ENCODE results near the gene DNM2. TPM values are rescaled to one million over a fixed set of nuclear protein-coding genes. Genes with fewer than 3 reads are reported as not detected.
"Not testable (repeated sequence)": the region's sequence is repeated elsewhere in the genome, so short reads cannot be mapped to it uniquely, and the experiment has no call there.

DNM2 gene
- polyA plus RNA-seq, 2 donors: 68.4 to 87.9 TPM

DNA sequence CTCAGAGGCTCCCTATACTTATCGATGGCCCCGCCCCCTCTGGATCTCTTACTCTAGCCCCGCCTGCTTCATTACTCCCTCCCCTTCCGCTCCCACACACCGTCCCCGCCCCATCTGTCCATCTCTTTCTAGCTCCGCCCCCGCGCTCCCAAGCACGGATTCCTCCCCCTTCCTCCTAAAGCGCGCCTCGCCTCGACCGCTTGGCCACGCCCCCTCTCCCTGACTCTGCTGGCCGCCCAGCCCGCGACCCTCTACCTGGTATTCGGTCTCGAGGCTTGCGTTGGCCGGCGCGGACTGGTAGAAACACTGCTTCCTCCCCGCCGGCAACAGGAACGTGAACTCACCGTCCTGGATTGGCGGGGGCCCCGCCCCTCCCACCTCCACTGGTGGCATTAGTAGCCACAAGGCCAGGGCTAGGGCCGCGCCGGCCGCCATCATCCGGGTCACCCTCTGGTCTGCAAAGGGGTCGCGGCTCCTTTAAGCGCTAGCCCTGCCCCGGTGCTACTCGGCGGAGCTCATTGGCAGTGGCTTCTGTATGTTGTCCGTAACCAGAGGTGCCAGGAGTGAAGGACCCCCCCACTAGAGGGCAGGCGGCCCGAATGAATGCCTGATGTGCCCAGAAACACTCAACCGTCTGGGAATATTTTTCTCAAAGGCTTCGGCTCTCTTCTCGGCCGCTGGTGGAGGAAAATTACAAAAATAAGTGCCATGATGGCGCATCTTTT lies 118.0 kb downstream of the DNM2 start, which contains the start of gene TMED1:
Gene TMED1 (minus strand): TSS at position 459 of the 725 bp plus-strand sequence. CDS start 21 bp downstream, at position 438.
- peaks cover 0 to 5% of the 10 kb centered on the region in 2 donors for H3K9me3 ChIP-seq (ENCODE audit: control insufficient read depth in 2 of 2, insufficient read depth in 1 of 2, low read depth in 1 of 2, low read length in 1 of 2)
- H3K27ac ChIP-seq (ENCODE audit: low read depth in 2 of 2, low read length in 1 of 2): peak within 1 kb of the TSS; percentile 98 to 99
- WGBS, 2 donors: 1% methylated on average over 50 of the region's 50 CpGs
- H3K36me3 ChIP-seq (ENCODE audit: control insufficient read depth in 2 of 2, insufficient read depth in 2 of 2, low read length in 1 of 2): peaks cover 4 to 17% of the 10 kb centered on the region in 2 donors
- peaks cover 5 to 7% of the 10 kb centered on the region in 2 donors for H3K4me1 ChIP-seq (ENCODE audit: control insufficient read depth in 2 of 2, insufficient read depth in 2 of 2, low read length in 1 of 2)
- H3K4me3 ChIP-seq (ENCODE audit: low read depth in 1 of 2, low read length in 2 of 2): peak within 1 kb of the TSS; percentile 61 to 77
- H3K27me3 ChIP-seq (ENCODE audit: control insufficient read depth in 1 of 2, insufficient read depth in 2 of 2, low read length in 2 of 2): no peaks in the 10 kb centered on the region

DNA sequence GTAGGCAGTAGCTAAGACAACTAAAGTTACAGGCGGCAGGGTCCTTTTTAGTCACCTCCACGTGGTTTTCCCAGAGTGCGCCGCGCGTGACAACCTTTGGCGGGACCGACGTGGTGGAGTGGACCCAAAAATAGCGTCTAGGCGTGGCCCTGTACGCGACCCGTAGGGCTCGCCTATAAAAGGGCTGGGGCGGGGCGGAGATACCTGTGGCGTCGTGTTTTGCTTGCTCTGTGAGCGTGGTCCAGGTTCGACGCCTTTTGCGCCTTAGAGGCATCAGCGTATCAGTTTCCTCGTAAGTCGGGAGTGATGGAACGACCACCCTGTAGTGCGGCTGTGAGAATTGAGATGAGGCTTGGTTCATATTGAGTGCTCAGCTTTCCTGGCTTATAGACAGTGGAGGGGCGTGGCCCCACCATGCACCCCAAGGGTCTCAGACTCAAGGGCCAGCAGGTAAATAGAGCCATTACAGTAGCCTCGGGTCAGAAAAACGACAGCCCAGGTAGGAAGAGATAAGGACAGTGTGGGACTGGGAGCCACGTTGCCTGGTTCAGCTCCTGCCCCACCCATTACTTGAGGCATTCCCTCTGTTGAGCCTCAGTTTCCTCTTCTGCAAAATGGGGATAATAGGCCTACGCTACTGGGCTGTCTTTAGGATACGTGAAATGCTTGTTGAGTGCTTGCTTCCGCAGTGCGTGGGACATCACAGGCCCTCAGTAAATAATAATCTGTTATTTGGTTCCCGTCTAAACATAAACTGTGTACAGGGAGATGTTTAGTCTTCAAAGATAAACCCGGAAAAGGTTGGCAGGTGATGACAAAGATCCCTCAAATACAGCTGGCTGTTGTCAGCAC lies 118.8 kb downstream of the DNM2 start:
- peaks cover 4 to 13% of the 10 kb centered on the region in 2 donors for H3K36me3 ChIP-seq (ENCODE audit: control insufficient read depth in 2 of 2, insufficient read depth in 2 of 2, low read length in 1 of 2)
- peak overlapping the region; percentile 98 to 99 for H3K27ac ChIP-seq (ENCODE audit: low read depth in 2 of 2, low read length in 1 of 2)
- no peaks in the 10 kb centered on the region for H3K27me3 ChIP-seq (ENCODE audit: control insufficient read depth in 1 of 2, insufficient read depth in 2 of 2, low read length in 2 of 2)
- peaks cover 0 to 5% of the 10 kb centered on the region in 2 donors for H3K9me3 ChIP-seq (ENCODE audit: control insufficient read depth in 2 of 2, insufficient read depth in 1 of 2, low read depth in 1 of 2, low read length in 1 of 2)
- peak overlapping the region; percentile 17 to 61 for H3K4me3 ChIP-seq (ENCODE audit: low read depth in 1 of 2, low read length in 2 of 2)
- peaks cover 5 to 7% of the 10 kb centered on the region in 2 donors for H3K4me1 ChIP-seq (ENCODE audit: control insufficient read depth in 2 of 2, insufficient read depth in 2 of 2, low read length in 1 of 2)
- 35 to 38% methylated on average over 38 of the region's 38 CpGs for WGBS, 2 donors

DNA sequence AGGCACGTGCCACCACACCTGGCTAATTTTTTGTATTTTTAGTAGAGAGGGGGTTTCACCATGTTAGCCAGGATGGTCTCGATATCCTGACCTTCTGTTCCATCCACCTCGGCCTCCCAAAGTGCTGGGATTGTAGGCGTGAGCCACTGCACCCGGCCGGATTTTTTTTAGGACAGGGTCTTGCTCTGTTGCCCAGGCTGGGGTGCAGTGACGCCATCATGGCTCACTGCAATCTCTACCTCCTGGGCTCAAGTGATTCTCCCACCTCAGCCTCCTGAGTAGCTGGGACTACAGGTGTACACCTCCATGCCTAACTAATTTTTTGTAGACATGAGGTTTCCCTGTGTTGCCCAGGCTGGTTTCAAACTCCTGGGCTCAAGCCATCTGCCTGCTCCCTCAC lies 119.8 kb downstream of the DNM2 start:
- not testable (repeated sequence) for H3K27ac ChIP-seq (ENCODE audit: low read depth in 2 of 2, low read length in 1 of 2); H3K4me3 ChIP-seq (ENCODE audit: low read depth in 1 of 2, low read length in 2 of 2); H3K4me1 ChIP-seq (ENCODE audit: control insufficient read depth in 2 of 2, insufficient read depth in 2 of 2, low read length in 1 of 2); H3K36me3 ChIP-seq (ENCODE audit: control insufficient read depth in 2 of 2, insufficient read depth in 2 of 2, low read length in 1 of 2); H3K27me3 ChIP-seq (ENCODE audit: control insufficient read depth in 1 of 2, insufficient read depth in 2 of 2, low read length in 2 of 2); H3K9me3 ChIP-seq (ENCODE audit: control insufficient read depth in 2 of 2, insufficient read depth in 1 of 2, low read depth in 1 of 2, low read length in 1 of 2)
- WGBS, 2 donors: 95 to 97% methylated on average over 7 of the region's 7 CpGs

DNA sequence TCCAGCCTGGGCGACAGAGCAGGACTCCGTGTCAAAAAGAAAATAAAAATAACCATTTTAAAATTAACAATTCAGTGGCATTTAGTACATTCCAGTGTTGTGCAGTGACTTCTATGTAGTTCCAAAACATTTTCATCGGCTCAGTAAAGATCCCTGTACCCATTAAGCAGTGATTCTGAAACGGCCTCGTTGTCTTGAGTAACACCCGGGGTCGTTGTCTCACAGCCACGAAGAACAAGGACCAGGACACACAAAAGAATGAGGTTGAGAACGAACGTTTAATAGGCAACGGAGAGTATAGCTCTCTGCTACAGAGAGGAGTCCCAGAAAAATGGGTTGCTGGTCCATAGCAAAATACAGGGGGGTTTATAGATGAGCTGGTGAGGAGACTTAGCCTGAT lies 120.5 kb downstream of the DNM2 start:
- 86 to 87% methylated on average over 11 of the region's 11 CpGs for WGBS, 2 donors
- Histone ChIP-seq H3K27ac (ENCODE audit: low read depth in 2 of 2, low read length in 1 of 2) (no peak overlapping the region), H3K4me3 (ENCODE audit: low read depth in 1 of 2, low read length in 2 of 2) (no peak overlapping the region), H3K36me3 (ENCODE audit: control insufficient read depth in 2 of 2, insufficient read depth in 2 of 2, low read length in 1 of 2) (no peaks in the 10 kb centered on the region), H3K27me3 (ENCODE audit: control insufficient read depth in 1 of 2, insufficient read depth in 2 of 2, low read length in 2 of 2) (no peaks in the 10 kb centered on the region), H3K9me3 (ENCODE audit: control insufficient read depth in 2 of 2, insufficient read depth in 1 of 2, low read depth in 1 of 2, low read length in 1 of 2) (peaks cover 0 to 5% of the 10 kb centered on the region in 2 donors), H3K4me1 (ENCODE audit: control insufficient read depth in 2 of 2, insufficient read depth in 2 of 2, low read length in 1 of 2) (peaks cover 5 to 7% of the 10 kb centered on the region in 2 donors)

DNA sequence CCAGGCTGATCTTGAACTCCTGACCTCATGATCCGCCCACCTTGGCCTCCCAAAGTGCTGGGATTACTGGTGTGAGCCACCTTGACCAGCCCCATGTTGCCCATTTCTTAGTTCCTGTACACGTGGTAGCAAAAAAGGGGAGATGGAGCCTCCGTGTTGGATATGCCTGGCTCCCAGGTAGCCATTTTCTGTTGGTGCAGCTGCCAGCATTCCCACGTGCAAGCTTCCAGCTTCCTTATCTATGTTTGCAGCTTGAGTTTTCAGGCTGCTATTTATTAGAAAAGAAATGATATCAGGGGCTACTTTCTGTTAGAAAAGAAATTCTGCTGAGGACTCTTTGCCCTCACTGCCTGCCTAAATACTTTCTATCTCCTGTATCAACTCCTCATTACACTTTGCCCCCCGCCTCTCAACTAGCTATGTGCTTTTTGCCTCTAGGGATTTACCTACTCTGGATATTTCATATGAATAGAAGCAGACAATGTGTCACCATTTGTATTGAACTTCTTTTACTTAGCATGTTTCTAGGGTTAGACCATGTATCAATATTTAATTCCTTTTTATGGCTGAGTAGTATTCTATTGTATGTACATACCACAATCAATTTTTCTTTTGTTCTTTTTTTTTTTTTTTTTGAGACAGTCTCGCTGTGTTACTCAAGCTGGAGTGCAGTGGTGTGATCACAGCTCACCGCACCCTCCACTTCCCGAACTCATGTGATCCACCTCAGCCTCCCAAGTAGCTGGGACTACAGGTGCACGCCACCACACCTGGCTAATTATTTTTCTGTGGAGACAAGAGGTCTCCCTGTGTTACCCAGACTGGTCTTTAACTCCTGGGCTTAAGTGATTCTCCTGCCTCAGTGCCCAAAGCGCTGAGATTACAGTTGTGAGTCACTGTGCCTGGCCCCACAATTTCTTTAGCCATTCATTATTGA lies 121.5 kb downstream of the DNM2 start:
- Histone ChIP-seq H3K27ac (ENCODE audit: low read depth in 2 of 2, low read length in 1 of 2) (no peak overlapping the region), H3K36me3 (ENCODE audit: control insufficient read depth in 2 of 2, insufficient read depth in 2 of 2, low read length in 1 of 2) (no peaks in the 10 kb centered on the region), H3K9me3 (ENCODE audit: control insufficient read depth in 2 of 2, insufficient read depth in 1 of 2, low read depth in 1 of 2, low read length in 1 of 2) (peaks cover 0 to 5% of the 10 kb centered on the region in 2 donors), H3K4me1 (ENCODE audit: control insufficient read depth in 2 of 2, insufficient read depth in 2 of 2, low read length in 1 of 2) (peaks cover 5 to 7% of the 10 kb centered on the region in 2 donors), H3K27me3 (ENCODE audit: control insufficient read depth in 1 of 2, insufficient read depth in 2 of 2, low read length in 2 of 2) (no peaks in the 10 kb centered on the region), H3K4me3 (ENCODE audit: low read depth in 1 of 2, low read length in 2 of 2) (no peak overlapping the region)
- WGBS, 2 donors: 73 to 83% methylated on average over 10 of the region's 10 CpGs

DNA sequence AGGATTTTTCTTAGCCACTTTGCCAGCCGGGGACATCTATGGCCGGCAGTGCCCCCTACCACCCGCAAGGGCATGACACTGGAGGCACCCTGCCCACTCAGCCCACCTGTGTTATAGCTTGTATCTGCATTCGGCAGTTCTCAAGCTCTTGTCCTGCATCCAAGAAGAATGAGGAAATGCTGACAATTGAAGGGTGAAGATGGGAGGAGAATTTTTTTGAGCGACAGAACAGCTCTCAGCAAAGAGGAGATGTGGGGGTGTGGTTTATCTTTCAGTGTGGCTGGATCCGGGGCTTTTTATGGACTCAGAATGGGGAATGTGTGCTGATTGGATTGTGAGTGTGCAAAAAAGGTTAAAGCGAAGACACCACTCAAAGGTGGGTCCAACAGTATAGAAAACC lies 124.9 kb downstream of the DNM2 start:
- no peaks in the 10 kb centered on the region for H3K4me1 ChIP-seq (ENCODE audit: control insufficient read depth in 2 of 2, insufficient read depth in 2 of 2, low read length in 1 of 2)
- WGBS, 2 donors: 87 to 88% methylated on average over 7 of the region's 7 CpGs
- no peak overlapping the region for H3K4me3 ChIP-seq (ENCODE audit: low read depth in 1 of 2, low read length in 2 of 2)
- no peaks in the 10 kb centered on the region for H3K27me3 ChIP-seq (ENCODE audit: control insufficient read depth in 1 of 2, insufficient read depth in 2 of 2, low read length in 2 of 2)
- H3K9me3 ChIP-seq (ENCODE audit: control insufficient read depth in 2 of 2, insufficient read depth in 1 of 2, low read depth in 1 of 2, low read length in 1 of 2): peaks cover 0 to 2% of the 10 kb centered on the region in 2 donors
- H3K36me3 ChIP-seq (ENCODE audit: control insufficient read depth in 2 of 2, insufficient read depth in 2 of 2, low read length in 1 of 2): no peaks in the 10 kb centered on the region
- H3K27ac ChIP-seq (ENCODE audit: low read depth in 2 of 2, low read length in 1 of 2): no peak overlapping the region

DNA sequence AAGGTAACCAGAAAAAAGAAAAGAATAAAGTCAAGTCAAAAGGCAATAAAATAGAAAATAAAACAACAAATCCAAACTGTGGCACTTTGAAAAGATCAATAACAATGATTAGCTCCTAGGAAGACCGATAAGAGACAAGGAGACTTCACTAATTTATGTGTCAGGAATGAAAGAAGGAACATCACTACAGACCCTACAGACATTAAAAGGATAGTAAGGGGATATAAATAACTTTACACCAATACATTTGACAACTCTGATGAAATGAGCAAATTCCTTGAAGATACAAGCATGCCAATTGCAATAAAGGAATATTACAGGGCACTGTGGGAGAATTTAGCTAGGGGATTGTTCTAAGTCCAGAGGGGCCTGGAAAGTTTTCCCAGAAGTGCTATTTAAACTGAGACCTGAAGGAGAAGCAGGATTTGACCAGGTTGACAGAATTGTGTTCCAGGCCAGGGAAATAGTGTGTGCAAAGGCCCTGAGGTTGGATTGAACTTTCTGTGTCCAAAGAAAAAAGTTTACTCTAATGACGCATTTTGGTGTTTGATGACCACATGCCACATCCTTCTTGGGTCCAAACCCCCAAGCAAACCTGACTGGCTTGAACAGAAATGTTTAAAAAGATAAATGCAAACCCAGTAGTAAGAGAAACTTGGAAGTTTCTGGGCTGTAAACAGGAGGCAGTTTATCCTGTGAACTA lies 128.8 kb downstream of the DNM2 start:
- no peak overlapping the region for H3K4me3 ChIP-seq (ENCODE audit: low read depth in 1 of 2, low read length in 2 of 2)
- no peaks in the 10 kb centered on the region for H3K27me3 ChIP-seq (ENCODE audit: control insufficient read depth in 1 of 2, insufficient read depth in 2 of 2, low read length in 2 of 2)
- no peaks in the 10 kb centered on the region for H3K9me3 ChIP-seq (ENCODE audit: control insufficient read depth in 2 of 2, insufficient read depth in 1 of 2, low read depth in 1 of 2, low read length in 1 of 2)
- 78 to 89% methylated on average over 2 of the region's 2 CpGs for WGBS, 2 donors
- no peaks in the 10 kb centered on the region for H3K36me3 ChIP-seq (ENCODE audit: control insufficient read depth in 2 of 2, insufficient read depth in 2 of 2, low read length in 1 of 2)
- H3K27ac ChIP-seq (ENCODE audit: low read depth in 2 of 2, low read length in 1 of 2): no peak overlapping the region
- no peaks in the 10 kb centered on the region for H3K4me1 ChIP-seq (ENCODE audit: control insufficient read depth in 2 of 2, insufficient read depth in 2 of 2, low read length in 1 of 2)

DNA sequence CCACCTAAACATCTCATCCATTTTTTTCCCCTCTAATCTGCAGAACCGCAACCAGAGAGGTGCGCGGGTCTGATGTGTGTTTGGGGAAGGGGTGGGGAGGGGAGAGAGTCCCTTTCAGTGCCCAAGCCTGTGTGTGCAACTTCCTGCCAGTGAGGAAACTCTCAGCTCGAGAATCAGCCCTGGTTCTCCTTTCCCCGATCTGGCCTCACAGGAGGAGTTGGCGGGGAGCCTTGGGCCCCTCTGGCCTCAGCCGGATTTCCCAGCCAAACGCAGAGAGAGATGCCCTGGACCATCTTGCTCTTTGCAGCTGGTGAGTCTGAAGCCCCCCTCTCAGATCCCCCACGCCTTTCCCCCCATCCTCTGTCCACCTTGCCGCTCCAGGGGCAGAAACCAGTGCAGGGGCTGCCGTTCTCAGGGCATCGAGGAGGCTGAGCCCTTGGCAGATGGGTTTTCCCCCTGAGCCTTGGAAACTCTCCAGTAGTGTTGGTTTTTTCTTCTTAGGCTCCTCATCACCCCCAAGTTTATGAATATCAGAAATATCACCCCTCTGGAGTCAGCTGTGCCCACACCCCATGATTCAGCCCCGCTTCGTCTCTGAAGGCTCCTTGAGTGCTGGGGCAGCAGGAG lies 130.5 kb downstream of the DNM2 start, which contains the start of gene C19orf38:
Gene C19orf38 (plus strand): TSS at position 186 of the 627 bp plus-strand sequence. CDS start 94 bp downstream, at position 280.
- no peaks in the 10 kb centered on the region for H3K36me3 ChIP-seq (ENCODE audit: control insufficient read depth in 2 of 2, insufficient read depth in 2 of 2, low read length in 1 of 2)
- 41 to 48% methylated on average over 14 of the region's 14 CpGs for WGBS, 2 donors
- H3K4me3 ChIP-seq (ENCODE audit: low read depth in 1 of 2, low read length in 2 of 2): no peak within 1 kb of the TSS
- H3K9me3 ChIP-seq (ENCODE audit: control insufficient read depth in 2 of 2, insufficient read depth in 1 of 2, low read depth in 1 of 2, low read length in 1 of 2): no peaks in the 10 kb centered on the region
- H3K27ac ChIP-seq (ENCODE audit: low read depth in 2 of 2, low read length in 1 of 2): no peak within 1 kb of the TSS
- no peaks in the 10 kb centered on the region for H3K27me3 ChIP-seq (ENCODE audit: control insufficient read depth in 1 of 2, insufficient read depth in 2 of 2, low read length in 2 of 2)
- H3K4me1 ChIP-seq (ENCODE audit: control insufficient read depth in 2 of 2, insufficient read depth in 2 of 2, low read length in 1 of 2): no peaks in the 10 kb centered on the region
